Fibroblast of mammary gland (primary cell): ENCODE results near the gene TMBIM6.
A peak's percentile ranks its signal among the peaks of the same experiment; 100 is the strongest.

Source experiments
- DNase-seq: peaks from one replicate; pipeline ENCODE4 v3.0.0-alpha.2; 2010; ENCODE audit warnings: low read depth
- H3K4me3 ChIP-seq: 2 replicates; pipeline ENCODE4 v1.5.1; 2011; ENCODE audit warnings: low read depth, mild to moderate bottlenecking, low read length, moderate library complexity; ENCODE audit not compliant: control insufficient read depth
- TF ChIP-seq, protein P1 (sequence below): conservative IDR thresholded peaks from 2 replicates; pipeline ENCODE4 v1.5.1; 2011; ENCODE audit warnings: low read depth, low read length, inconsistent platforms; ENCODE audit not compliant: control insufficient read depth, insufficient read depth

Gene TMBIM6

DNA sequence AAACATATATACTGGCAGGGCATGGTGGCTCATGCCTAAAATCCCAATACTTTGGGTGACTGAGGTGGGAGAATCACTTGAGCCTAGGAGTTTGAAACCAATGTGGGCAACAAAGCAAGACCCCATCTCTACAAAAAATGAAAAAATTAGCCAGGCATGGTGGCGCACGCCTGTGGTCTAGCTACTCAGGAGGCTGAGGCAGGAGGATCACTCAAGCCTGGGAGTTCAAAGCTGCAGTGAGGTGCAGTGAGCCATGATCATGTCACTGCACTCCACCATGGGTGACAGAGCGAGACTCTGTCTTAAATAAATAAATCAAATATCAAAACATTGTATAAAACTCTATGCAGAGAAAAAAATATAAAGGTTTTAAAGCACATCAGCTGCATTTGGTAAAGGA lies 39.3 kb upstream of the TMBIM6 start:
- H3K4me3 ChIP-seq, result no peak overlapping the region
- no peak for DNase-seq
- TF ChIP-seq, protein P1, sequence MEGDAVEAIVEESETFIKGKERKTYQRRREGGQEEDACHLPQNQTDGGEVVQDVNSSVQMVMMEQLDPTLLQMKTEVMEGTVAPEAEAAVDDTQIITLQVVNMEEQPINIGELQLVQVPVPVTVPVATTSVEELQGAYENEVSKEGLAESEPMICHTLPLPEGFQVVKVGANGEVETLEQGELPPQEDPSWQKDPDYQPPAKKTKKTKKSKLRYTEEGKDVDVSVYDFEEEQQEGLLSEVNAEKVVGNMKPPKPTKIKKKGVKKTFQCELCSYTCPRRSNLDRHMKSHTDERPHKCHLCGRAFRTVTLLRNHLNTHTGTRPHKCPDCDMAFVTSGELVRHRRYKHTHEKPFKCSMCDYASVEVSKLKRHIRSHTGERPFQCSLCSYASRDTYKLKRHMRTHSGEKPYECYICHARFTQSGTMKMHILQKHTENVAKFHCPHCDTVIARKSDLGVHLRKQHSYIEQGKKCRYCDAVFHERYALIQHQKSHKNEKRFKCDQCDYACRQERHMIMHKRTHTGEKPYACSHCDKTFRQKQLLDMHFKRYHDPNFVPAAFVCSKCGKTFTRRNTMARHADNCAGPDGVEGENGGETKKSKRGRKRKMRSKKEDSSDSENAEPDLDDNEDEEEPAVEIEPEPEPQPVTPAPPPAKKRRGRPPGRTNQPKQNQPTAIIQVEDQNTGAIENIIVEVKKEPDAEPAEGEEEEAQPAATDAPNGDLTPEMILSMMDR, result no peak

DNA sequence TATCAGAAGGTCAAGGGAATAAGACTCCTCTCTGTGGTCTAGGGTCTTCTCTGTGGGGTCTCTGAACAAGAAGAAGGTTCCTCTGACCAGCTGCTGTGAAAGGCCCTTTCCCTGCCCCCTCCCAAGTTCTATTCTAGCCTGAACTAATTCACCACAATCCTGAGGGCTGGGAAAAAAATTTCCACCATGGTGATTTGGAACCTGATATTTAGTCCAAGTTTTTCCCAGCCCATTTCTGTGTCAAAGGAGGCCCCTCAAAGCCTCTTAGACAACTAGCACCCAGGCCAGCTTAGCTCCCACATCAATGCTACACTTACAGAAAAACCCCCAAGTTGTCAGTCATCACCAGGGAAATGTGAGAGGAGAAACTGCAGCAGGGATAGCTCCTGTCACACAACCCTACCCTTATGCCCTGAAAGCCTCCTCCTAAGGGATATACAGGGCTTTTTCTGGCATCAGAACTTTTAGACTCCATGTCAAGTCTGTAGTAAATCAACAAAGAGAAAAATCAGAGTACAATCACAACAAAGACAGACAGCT lies 38.6 kb upstream of the TMBIM6 start:
- H3K4me3 ChIP-seq, result no peak overlapping the region
- TF ChIP-seq, protein P1, result no peak
- no peak for DNase-seq

DNA sequence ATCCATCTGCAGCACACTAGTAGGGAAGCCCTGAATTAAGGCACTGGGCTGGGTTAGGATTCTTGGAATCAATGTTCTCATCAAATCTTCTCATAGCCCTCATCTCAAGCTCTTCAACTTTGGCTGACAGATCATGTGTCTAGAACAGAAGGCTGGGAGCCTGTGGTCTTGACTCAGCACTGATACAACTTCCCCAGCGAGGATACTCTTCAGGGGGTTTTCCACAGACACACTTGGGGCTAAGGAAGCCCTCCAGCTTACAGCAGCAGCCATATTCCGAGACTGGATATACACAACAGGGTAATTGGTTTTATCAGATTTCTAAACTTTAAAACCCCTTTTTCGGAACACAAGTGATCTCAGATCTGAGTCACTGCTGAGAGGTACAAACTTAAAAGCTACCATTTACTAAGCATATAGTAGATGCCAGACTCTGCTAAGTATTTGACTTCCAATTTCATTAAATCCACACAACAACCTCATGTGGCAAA lies 37.7 kb upstream of the TMBIM6 start:
- TF ChIP-seq, protein P1, result no peak
- H3K4me3 ChIP-seq, result no peak overlapping the region
- peak; percentile 88 for DNase-seq

DNA sequence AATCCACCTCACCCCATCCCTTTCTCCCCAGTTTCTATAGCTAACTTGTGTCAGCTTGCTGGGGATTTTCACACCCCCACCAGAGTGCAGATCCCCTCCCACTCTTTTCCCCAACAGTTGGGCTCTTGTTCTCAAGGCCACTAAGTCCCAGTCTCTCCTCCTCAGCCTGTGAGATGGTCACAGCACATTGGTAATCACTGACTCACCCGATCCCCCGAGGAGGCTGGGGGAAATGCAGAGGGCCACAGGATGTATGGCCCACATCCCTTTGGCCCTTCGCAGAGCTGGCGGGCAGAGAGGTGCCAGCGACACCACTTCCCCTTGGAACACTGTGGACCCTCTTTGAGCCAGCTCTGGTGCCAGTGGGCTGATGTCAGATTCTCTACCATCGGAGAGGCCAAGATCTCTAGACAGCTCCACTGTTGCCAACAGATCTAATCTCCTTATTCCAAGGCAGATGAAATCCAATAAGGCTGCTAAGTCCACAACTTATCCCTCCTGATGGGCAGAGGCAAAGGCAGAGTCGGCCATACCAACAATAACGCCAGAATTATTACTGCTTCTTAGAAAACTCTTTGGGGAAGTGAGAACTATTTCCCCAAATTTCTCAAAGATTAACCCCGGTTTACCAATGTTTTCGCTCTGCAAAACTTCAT lies 35.8 kb upstream of the TMBIM6 start:
- DNase-seq, result peak; percentile 80
- TF ChIP-seq, protein P1, result no peak
- peak overlapping the region; percentile 80 for H3K4me3 ChIP-seq

DNA sequence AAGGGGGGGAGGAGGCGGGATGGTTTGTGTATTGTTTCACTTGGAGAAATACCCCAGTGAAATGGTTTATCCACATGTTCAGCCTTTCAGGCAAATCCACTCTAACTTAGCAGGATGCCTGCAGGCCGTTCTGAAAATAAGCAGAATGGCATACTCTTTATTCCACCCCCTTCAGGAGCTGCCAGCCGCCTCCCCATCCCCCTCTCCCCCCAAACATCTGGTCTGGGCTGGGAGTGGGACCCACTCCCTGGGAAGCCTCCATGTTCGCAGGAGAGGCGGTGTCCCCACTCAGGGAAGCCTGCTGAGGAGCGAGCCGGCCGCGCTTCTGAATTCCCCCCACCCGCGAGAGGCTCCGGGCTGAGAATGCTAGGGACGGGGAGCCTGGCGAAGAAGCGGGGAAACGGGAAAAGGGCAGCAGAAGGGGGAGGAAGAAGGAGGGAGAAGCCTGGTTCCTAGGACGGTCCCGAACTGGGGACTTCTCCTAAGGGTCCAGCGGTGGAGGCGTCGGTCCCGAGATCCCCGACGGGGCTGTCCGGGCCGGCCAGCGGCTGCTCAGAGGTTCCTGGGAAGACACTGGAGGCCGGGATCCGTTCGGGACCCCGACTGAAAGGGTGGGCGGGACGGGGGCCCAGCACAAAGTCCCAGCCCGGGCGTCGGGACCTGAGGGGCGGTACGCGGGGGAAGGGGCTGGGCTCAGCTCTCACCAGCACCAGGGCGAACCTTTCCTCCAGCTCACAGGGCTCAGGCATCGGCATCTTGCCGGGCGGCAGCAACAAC lies 34.8 kb upstream of the TMBIM6 start:
- peak; percentile 33 for DNase-seq
- H3K4me3 ChIP-seq, result peak overlapping the region; percentile 80
- TF ChIP-seq, protein P1, result no peak

DNA sequence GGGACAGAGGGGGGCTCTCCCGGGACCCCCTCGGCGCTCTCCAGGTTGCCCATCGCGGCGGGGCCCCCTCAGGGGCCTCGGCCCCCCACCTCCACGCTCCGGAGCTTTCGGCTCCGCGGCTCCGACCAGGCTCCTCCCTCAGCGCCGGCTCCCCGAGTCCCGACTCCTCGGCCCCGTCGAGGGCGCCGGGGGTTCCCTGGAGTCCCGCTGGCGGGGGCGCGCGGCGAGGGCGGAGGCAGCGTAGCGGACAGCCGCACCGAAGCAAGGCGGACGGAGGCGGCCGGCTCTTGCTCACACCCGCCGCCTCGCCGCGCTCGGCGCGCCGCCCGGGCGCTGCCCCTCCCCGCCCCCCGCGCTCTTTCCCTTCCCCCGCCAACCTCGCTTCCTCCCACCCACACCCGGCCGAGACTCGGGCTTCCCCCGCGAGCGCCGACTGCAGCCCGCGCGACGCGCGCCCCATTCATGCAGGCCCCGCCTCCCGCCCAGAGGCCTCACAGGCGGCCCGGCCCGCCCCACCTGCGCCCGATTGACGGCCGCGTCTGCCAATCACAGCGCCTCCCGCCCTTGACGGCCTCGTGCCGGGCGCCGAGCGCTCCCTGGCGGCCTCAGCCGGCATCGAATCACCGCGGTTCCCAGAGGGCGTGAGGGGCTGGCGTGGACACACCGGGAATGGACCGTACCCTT lies 34.1 kb upstream of the TMBIM6 start, which contains the start of gene FMNL3:
TSS of gene FMNL3 (minus strand) at position 278 of the 684 bp plus-strand sequence. CDS start at position 53, 225 bp downstream.
- peak within 1 kb of the TSS; percentile 80 for H3K4me3 ChIP-seq
- peak; percentile 93 for DNase-seq
- TF ChIP-seq, protein P1, result peak; percentile 65
